ENCODE measurements around the gene GBP6.

GBP6 gene

DNA sequence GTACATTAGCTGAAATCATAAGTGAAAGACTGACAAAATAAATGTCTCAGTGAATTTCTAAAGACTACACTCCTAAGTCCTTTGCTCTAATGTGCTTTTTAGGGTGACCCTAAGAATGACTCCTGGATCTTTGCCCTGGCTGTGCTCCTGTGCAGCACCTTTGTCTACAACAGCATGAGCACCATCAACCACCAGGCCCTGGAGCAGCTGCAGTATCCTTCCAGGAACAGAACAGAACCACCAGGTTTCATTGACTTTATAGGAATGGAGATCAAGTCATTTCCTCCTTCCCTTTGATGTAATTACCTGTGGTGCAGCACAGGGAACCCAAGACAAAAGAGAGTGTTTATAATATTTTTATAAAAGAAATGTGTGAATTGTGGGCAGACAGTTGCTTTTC, 14.1 kb downstream of the GBP6 start:
- no peak for TF ChIP-seq ZNF8 (CRISPR knock-in tag; IDR thresholded peaks at IDR 0.05)
- no peak for TF ChIP-seq ESRRG (CRISPR knock-in tag; IDR thresholded peaks at IDR 0.05)
- TF ChIP-seq, protein P1, sequence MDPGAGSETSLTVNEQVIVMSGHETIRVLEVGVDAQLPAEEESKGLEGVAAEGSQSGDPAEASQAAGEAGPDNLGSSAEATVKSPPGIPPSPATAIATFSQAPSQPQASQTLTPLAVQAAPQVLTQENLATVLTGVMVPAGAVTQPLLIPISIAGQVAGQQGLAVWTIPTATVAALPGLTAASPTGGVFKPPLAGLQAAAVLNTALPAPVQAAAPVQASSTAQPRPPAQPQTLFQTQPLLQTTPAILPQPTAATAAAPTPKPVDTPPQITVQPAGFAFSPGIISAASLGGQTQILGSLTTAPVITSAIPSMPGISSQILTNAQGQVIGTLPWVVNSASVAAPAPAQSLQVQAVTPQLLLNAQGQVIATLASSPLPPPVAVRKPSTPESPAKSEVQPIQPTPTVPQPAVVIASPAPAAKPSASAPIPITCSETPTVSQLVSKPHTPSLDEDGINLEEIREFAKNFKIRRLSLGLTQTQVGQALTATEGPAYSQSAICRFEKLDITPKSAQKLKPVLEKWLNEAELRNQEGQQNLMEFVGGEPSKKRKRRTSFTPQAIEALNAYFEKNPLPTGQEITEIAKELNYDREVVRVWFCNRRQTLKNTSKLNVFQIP (CRISPR knock-in tag; IDR thresholded peaks at IDR 0.05; ENCODE audit: borderline replicate concordance, low read depth), result no peak
- TF ChIP-seq ZFP3 (CRISPR knock-in tag; IDR thresholded peaks at IDR 0.05), result no peak
- TF ChIP-seq CSDC2 (CRISPR knock-in tag; IDR thresholded peaks at IDR 0.05), result no peak
- TF ChIP-seq OSR1 (CRISPR knock-in tag; IDR thresholded peaks at IDR 0.05), result no peak
- TF ChIP-seq TOX (CRISPR knock-in tag; IDR thresholded peaks at IDR 0.05; ENCODE audit: borderline replicate concordance), result no peak
- no peak for TF ChIP-seq ZNF70 (CRISPR knock-in tag; IDR thresholded peaks at IDR 0.05)
- TF ChIP-seq, protein P2, sequence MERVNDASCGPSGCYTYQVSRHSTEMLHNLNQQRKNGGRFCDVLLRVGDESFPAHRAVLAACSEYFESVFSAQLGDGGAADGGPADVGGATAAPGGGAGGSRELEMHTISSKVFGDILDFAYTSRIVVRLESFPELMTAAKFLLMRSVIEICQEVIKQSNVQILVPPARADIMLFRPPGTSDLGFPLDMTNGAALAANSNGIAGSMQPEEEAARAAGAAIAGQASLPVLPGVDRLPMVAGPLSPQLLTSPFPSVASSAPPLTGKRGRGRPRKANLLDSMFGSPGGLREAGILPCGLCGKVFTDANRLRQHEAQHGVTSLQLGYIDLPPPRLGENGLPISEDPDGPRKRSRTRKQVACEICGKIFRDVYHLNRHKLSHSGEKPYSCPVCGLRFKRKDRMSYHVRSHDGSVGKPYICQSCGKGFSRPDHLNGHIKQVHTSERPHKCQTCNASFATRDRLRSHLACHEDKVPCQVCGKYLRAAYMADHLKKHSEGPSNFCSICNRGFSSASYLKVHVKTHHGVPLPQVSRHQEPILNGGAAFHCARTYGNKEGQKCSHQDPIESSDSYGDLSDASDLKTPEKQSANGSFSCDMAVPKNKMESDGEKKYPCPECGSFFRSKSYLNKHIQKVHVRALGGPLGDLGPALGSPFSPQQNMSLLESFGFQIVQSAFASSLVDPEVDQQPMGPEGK (CRISPR knock-in tag; IDR thresholded peaks at IDR 0.05; ENCODE audit: borderline replicate concordance), result no peak
- no peak for TF ChIP-seq TSHZ2 (CRISPR knock-in tag; IDR thresholded peaks at IDR 0.05)
- TF ChIP-seq BACH2 (CRISPR knock-in tag; IDR thresholded peaks at IDR 0.05; ENCODE audit: borderline replicate concordance), result no peak
- TF ChIP-seq CSRNP3 (CRISPR knock-in tag; IDR thresholded peaks at IDR 0.05), result no peak
- TF ChIP-seq SNAI2 (CRISPR knock-in tag; IDR thresholded peaks at IDR 0.05), result no peak
- no peak for TF ChIP-seq ZNF565 (CRISPR knock-in tag; conservative IDR thresholded peaks at IDR 0.05; ENCODE audit: low read depth)
- TF ChIP-seq ARNTL (CRISPR knock-in tag; IDR thresholded peaks at IDR 0.05; ENCODE audit: borderline replicate concordance, low read depth), result no peak
- no peak for ATAC-seq

GRCh38 chr1:89381618-89382017, 17.8 kb downstream of the GBP6 start:
- TF ChIP-seq TSHZ2 (CRISPR knock-in tag; IDR thresholded peaks at IDR 0.05) (no peak), PPARA (CRISPR knock-in tag; IDR thresholded peaks at IDR 0.05; ENCODE audit: borderline replicate concordance) (no peak), CSRNP3 (CRISPR knock-in tag; IDR thresholded peaks at IDR 0.05) (no peak), TOX (CRISPR knock-in tag; IDR thresholded peaks at IDR 0.05; ENCODE audit: borderline replicate concordance) (no peak), ZNF70 (CRISPR knock-in tag; IDR thresholded peaks at IDR 0.05) (no peak), ZFP3 (CRISPR knock-in tag; IDR thresholded peaks at IDR 0.05) (no peak), TCF4 (CRISPR knock-in tag; IDR thresholded peaks at IDR 0.05; ENCODE audit: borderline replicate concordance) (no peak), ARNTL (CRISPR knock-in tag; IDR thresholded peaks at IDR 0.05; ENCODE audit: borderline replicate concordance, low read depth) (no peak), SNAI2 (CRISPR knock-in tag; IDR thresholded peaks at IDR 0.05) (no peak), RARB (CRISPR knock-in tag; IDR thresholded peaks at IDR 0.05) (no peak), CSDC2 (CRISPR knock-in tag; IDR thresholded peaks at IDR 0.05) (no peak)
- TF ChIP-seq, protein P3, sequence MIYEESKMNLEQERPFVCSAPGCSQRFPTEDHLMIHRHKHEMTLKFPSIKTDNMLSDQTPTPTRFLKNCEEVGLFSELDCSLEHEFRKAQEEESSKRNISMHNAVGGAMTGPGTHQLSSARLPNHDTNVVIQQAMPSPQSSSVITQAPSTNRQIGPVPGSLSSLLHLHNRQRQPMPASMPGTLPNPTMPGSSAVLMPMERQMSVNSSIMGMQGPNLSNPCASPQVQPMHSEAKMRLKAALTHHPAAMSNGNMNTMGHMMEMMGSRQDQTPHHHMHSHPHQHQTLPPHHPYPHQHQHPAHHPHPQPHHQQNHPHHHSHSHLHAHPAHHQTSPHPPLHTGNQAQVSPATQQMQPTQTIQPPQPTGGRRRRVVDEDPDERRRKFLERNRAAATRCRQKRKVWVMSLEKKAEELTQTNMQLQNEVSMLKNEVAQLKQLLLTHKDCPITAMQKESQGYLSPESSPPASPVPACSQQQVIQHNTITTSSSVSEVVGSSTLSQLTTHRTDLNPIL (CRISPR knock-in tag; IDR thresholded peaks at IDR 0.05; ENCODE audit: low read depth), result no peak
- TF ChIP-seq, protein P1 (CRISPR knock-in tag; IDR thresholded peaks at IDR 0.05; ENCODE audit: borderline replicate concordance, low read depth), result no peak
- TF ChIP-seq, protein P2 (CRISPR knock-in tag; IDR thresholded peaks at IDR 0.05; ENCODE audit: borderline replicate concordance), result no peak
- ATAC-seq, result no peak
